Activated naive CD4-positive, alpha-beta T cell treated with anti-CD3 and anti-CD28 coated beads, Interleukin-2, amount 50 U/mL, for 72 hours (primary cell): Measurements from ENCODE around the gene PTPN11. TPM values are rescaled to one million over a fixed set of nuclear protein-coding genes. Genes with fewer than 3 reads are reported as not detected.

ENCODE experiments used
- ATAC-seq, 2 donors: fragments of 150-1000 bp; cut with Tn5 transposase; 2 replicates each; pipeline ENCODE4 v1.10.0; 2021; ENCODE audit warnings: mild to moderate bottlenecking in 2 of 2, moderate library complexity in 2 of 2
- DNase-seq, 2 donors: peaks; one replicate each; pipeline ENCODE4 v3.0.0; 2021 to 2022; ENCODE audit warnings: low spot score in 2 of 2
- H3K27ac Mint-ChIP-seq, 2 donors: one replicate each; pipeline ENCODE4 v1.8.0; 2022; ENCODE audit warnings: mild to moderate bottlenecking in 2 of 2, mixed read lengths in 2 of 2
- H3K36me3 Mint-ChIP-seq, 2 donors: one replicate each; pipeline ENCODE4 v1.8.0; 2022; ENCODE audit warnings: mixed read lengths in 2 of 2
- H3K9me3 Mint-ChIP-seq, 2 donors: one replicate each; pipeline ENCODE4 v1.8.0; 2022; ENCODE audit warnings: mixed read lengths in 2 of 2
- total RNA-seq, 2 donors: library from RNA; stranded (reverse); gene quantifications; one replicate each; pipeline ENCODE4 v1.2.3, GENCODE V29; 2022

The PTPN11 gene
- total RNA-seq, 2 donors from 2014 or later = 105 to 118 TPM

DNA sequence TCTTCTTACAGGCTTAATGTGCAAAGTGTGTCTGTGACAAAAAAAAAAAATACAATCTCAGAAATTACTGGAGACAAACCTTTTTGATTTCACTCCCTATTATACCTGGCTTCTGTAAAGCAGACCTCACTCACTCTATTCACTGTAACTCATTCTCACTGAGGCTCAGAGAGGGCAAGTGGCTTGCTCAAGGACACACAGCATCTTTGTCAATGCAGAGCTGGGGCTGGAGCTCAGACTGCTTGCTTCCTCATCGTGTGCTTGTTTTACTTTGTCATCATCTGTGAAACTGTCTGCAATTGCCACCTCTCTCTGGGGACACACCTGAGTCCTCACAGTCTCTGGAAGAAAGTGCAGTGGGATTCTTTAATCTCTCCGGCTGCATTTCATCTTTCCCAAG, 120.0 kb downstream of the PTPN11 start:
- ATAC-seq (no peak), DNase-seq (no peak)
- no peak overlapping the region for H3K27ac Mint-ChIP-seq
- H3K9me3 Mint-ChIP-seq = no peaks in the 10 kb centered on the region
- H3K36me3 Mint-ChIP-seq = no peaks in the 10 kb centered on the region

GRCh38 chr12:112539221-112539620, 120.5 kb downstream of the PTPN11 start:
- DNase-seq (no peak), ATAC-seq (no peak)
- Mint-ChIP-seq H3K9me3 (no peaks in the 10 kb centered on the region), H3K36me3 (no peaks in the 10 kb centered on the region), H3K27ac (no peak overlapping the region)

DNA sequence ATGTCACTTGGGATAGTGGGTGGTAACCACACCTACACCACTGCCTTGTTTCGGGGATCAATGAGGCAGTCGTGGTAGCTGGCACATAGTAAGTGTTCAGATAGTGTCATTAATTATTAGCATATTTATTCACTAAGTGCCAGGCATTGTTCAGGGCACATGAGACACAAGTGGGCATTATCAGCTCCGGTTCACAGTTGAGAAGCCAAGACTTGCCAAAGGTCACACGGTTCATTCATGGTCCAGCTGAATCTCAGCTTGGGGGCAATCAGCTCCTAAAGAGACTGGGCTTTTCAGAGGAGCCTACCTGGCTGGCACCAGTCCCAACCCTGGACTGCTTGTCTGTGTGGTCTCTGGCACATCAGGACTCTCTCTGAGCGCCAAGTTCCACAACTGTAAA, 121.3 kb downstream of the PTPN11 start:
- H3K36me3 Mint-ChIP-seq = no peaks in the 10 kb centered on the region
- no peak overlapping the region for H3K27ac Mint-ChIP-seq
- ATAC-seq (no peak), DNase-seq (no peak)
- H3K9me3 Mint-ChIP-seq = no peaks in the 10 kb centered on the region

DNA sequence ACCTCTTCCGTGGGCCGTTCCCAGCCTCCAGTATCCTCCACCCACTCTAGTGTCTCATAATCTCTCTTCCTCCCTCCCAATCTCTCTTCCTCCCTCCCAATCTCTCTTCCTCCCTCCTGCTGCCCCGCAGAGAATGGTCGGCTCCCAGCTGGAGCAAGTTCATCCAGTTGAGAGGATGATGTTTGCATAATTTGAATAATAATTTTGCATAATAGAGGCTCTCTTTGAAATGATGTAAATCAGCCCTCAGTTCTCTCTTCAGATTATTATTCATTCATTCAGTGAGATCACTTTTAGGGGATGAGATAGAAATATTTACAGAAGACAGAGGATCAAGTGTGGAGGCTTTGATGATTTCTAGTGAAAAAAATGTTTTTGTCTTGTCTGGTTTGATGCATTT, 125.0 kb downstream of the PTPN11 start:
- DNase-seq (no peak), ATAC-seq (no peak)
- H3K27ac Mint-ChIP-seq = no peak overlapping the region
- no peaks in the 10 kb centered on the region for H3K9me3 Mint-ChIP-seq
- H3K36me3 Mint-ChIP-seq = no peaks in the 10 kb centered on the region

GRCh38 chr12:112546339-112546738, 127.6 kb downstream of the PTPN11 start:
- no peaks in the 10 kb centered on the region for H3K36me3 Mint-ChIP-seq
- ATAC-seq (no peak), DNase-seq (no peak)
- H3K9me3 Mint-ChIP-seq = no peaks in the 10 kb centered on the region
- H3K27ac Mint-ChIP-seq = no peak overlapping the region

DNA sequence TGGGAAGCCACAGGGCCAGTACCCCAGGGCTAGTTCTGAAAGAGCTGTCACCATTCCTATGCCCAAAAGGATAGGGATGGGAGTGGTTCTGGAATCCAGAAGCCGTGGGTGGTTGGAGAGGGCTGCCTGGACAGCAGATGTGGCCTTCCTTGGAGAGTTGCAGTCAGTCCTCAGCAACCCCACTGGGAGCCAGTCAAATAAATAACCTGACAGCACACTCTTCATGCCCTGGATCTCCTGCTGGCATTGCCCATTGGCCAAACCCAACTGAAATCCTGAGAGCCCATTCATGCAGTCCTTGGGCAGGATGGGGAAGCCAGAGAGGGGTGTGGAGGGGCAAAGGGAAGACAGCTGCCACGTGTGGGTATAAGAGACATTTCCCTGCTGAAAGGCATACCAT, 128.2 kb downstream of the PTPN11 start:
- no peak for ATAC-seq
- no peak for DNase-seq
- Mint-ChIP-seq H3K27ac (no peak overlapping the region), H3K36me3 (no peaks in the 10 kb centered on the region), H3K9me3 (no peaks in the 10 kb centered on the region)

DNA sequence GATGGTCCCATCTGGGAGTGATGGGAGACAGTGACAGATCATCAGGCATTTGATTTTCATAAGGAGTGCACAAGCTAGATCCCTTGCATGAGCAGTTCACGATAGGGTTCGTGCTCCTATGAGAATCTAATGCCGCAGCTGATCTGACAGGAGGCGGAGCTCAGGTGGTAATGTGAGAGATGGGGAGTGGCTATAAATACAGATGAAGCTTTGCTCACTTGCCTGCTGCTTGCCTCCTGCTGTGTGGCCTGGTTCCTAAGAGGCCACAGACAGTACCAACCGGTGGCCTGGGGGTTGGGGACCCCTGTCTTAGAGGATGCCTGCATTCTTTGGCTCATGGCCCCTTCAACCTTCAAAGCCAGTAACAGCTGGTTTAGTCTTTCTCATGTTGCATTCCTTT, 130.3 kb downstream of the PTPN11 start:
- no peak for DNase-seq
- no peak for ATAC-seq
- H3K9me3 Mint-ChIP-seq = peaks cover 9 to 12% of the 10 kb centered on the region in 2 donors
- peaks cover 0 to 8% of the 10 kb centered on the region in 2 donors for H3K36me3 Mint-ChIP-seq
- no peak overlapping the region for H3K27ac Mint-ChIP-seq

GRCh38 chr12:112551681-112552080, 132.9 kb downstream of the PTPN11 start:
- no peak for DNase-seq
- peaks cover 0 to 8% of the 10 kb centered on the region in 2 donors for H3K36me3 Mint-ChIP-seq
- no peak overlapping the region for H3K27ac Mint-ChIP-seq
- ATAC-seq = no peak
- H3K9me3 Mint-ChIP-seq = peaks cover 9 to 12% of the 10 kb centered on the region in 2 donors

DNA sequence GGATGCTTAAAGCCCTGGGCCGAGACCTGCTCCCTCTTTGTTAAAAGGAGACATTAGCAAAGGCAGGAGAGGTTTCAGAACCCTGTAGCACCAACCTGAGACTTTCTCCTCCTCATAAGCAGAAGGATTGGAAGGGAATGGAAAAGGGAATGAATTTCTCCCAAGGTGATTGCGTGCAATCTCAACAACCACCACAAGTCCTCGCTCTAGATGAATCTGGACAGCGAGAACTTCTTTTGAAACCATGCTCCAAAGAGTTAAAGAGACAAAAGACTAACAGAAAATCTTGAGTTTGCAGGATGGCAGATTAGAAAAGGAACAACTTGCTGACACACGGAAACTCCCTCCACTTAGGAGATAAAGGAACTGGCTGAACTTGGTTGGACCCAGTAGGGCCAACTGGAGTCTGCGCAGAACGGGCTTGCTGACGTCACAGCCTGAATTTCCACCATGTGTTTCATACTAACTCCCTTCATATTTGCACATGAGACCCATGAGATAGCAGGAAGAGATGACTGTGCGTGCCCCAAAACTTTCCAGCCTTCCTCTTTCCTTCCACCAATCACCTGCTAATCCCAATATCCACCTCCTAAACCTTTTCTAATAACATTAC, 137.0 kb downstream of the PTPN11 start:
- H3K36me3 Mint-ChIP-seq = peaks cover 0 to 8% of the 10 kb centered on the region in 2 donors
- no peak overlapping the region for H3K27ac Mint-ChIP-seq
- DNase-seq (no peak), ATAC-seq (no peak)
- H3K9me3 Mint-ChIP-seq = peaks cover 9 to 12% of the 10 kb centered on the region in 2 donors

- peaks cover 5 to 7% of the 10 kb centered on the region in 2 donors for H3K9me3 Mint-ChIP-seq
Measured at GRCh38 chr12:112557951-112558630, 139.3 kb downstream of the PTPN11 start.

More at GRCh38 chr12:112557951-112558630, 139.3 kb downstream of the PTPN11 start:
- H3K36me3 Mint-ChIP-seq = peaks cover 0 to 6% of the 10 kb centered on the region in 2 donors
- no peak for ATAC-seq
- no peak overlapping the region for H3K27ac Mint-ChIP-seq
- DNase-seq = no peak

Other genes starting within 250 kb of the PTPN11 start
- gene HECTD4, start 36.5 kb upstream of the PTPN11 start, total RNA-seq = 10 to 100 TPM; 26.7 to 31.0 TPM
- gene RPL6, start 9.3 kb upstream of the PTPN11 start, total RNA-seq = 1,000 to 10,000 TPM; 1,565 to 2,604 TPM